ENCODE data around the gene FSD1. TPM values are rescaled to one million over a fixed set of nuclear protein-coding genes. Genes with fewer than 3 reads are reported as not detected.
"Not testable (repeated sequence)": the region's sequence is repeated elsewhere in the genome, so short reads cannot be mapped to it uniquely, and the experiment has no call there.

Gene FSD1
- total RNA-seq, 1 experiment from 2014 or later, result not detected

DNA sequence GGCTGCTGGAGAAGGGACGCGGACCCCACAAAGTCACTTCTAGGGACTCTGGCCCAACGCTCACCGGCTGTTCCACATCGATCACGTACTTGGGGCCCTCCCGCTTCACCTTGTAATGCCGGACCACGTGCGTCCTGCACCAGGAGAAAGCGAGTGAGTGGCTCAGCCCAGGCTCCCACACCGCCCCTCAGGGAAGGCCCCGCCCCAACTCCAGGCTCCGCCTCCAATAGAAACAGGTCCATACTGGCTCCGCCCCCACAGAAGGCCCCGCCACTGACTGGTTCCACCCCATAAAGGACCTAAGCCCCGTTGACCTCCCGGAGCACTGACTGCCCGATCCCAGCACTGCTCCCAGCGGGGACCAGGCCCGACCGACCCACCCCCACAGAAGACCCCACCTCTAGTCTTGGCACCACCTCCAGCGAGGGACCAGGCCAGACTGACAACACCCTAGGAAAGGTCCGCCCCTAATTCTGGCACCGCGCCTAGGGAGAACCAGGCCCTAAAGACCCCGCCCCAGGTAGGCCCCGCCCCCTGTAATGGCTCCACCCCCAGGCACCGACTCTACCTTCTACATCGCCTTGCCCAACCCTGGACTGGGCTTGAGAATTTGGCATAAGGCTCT lies 23.0 kb downstream of the FSD1 start:
- Histone ChIP-seq H2AFZ (ENCODE audit: low read length) (no peak overlapping the region), H3K36me3 (ENCODE audit: insufficient read depth, low read length) (no peaks in the 10 kb centered on the region), H4K20me1 (ENCODE audit: insufficient read depth, low read depth, low read length) (no peaks in the 10 kb centered on the region), H3K4me3 (ENCODE audit: low read length) (no peak overlapping the region), H3K9ac (ENCODE audit: low read length) (no peak overlapping the region), H3K4me1 (ENCODE audit: low read length) (no peaks in the 10 kb centered on the region), H3K9me2 (replicated peaks; ENCODE audit: insufficient read depth, low read length) (no peaks in the 10 kb centered on the region), H3K79me2 (ENCODE audit: low read length) (no peaks in the 10 kb centered on the region), H3K4me2 (ENCODE audit: low read depth, low read length, poor library complexity, severe bottlenecking) (no peak overlapping the region), H3K9me3 (ENCODE audit: low read length) (no peaks in the 10 kb centered on the region), H3K27me3 (ENCODE audit: low read length) (no peaks in the 10 kb centered on the region), H3K27ac (ENCODE audit: low read length) (no peak overlapping the region)
- DNase-seq, result peak; percentile 57

DNA sequence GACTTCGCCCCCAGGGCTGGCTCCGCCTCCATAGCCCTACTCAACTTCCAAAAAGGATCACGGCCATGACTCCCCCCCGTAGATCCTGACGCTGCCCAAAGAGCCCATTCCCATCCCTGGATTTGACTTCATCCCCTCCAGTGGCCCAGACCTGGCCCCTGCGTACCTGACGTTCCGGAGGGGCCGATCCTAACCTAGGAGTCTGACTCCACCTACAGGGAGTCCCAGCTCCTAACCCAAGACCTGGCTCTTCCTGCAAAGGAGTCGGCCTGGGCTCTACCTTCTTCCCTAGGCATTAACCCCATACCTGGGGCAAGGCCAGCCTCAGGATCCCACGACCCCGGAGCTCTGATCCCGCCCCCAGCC lies 23.5 kb downstream of the FSD1 start:
- Histone ChIP-seq H3K27me3 (ENCODE audit: low read length) (no peaks in the 10 kb centered on the region), H3K4me1 (ENCODE audit: low read length) (no peaks in the 10 kb centered on the region), H3K79me2 (ENCODE audit: low read length) (no peaks in the 10 kb centered on the region), H3K36me3 (ENCODE audit: insufficient read depth, low read length) (no peaks in the 10 kb centered on the region), H3K4me2 (ENCODE audit: low read depth, low read length, poor library complexity, severe bottlenecking) (no peak overlapping the region), H3K4me3 (ENCODE audit: low read length) (no peak overlapping the region), H3K9me2 (replicated peaks; ENCODE audit: insufficient read depth, low read length) (no peaks in the 10 kb centered on the region), H3K27ac (ENCODE audit: low read length) (no peak overlapping the region), H3K9me3 (ENCODE audit: low read length) (no peaks in the 10 kb centered on the region), H4K20me1 (ENCODE audit: insufficient read depth, low read depth, low read length) (no peaks in the 10 kb centered on the region), H2AFZ (ENCODE audit: low read length) (no peak overlapping the region), H3K9ac (ENCODE audit: low read length) (no peak overlapping the region)
- no peak for DNase-seq

DNA sequence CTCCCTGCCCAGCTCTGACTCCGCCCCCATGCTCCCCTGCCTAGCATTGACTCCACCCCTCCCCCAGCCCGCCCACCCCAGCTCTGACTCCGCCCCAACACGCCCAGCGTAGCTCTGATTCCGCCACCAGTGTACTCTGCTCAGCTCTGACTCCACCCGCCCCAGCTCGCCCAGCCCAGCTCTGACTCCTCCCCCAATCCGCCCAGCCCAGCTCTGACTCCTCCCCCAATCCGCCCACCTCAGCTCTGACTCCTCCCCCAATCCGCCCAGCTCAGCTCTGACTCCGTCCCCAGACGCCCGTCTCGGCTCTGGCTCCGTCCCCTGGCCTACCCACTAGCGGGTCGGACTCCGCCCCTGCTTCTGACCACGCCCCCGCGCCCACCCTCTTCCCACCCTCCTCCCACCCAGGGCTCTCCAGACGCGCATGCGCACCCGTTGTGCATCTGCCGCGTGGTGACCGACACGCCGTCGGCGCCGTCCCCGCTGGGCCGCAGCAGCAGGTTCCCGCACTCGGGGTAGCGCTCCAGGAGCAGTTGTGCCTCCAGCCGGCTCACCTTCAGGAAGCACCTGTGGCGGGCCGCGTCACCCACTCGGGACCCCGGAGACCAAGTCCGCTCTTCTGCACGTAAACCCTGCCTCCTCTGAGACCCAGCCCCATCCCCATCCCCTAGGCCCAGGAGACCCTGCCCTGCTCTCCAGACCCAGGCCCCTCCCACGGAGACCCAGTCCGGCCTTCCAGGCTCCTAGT lies 24.0 kb downstream of the FSD1 start:
- no peak overlapping the region for H3K4me2 ChIP-seq (ENCODE audit: low read depth, low read length, poor library complexity, severe bottlenecking)
- DNase-seq, result peak; percentile 85
- no peak overlapping the region for H3K4me3 ChIP-seq (ENCODE audit: low read length)
- no peaks in the 10 kb centered on the region for H3K27me3 ChIP-seq (ENCODE audit: low read length)
- H3K9ac ChIP-seq (ENCODE audit: low read length), result no peak overlapping the region
- no peak overlapping the region for H2AFZ ChIP-seq (ENCODE audit: low read length)
- no peak overlapping the region for H3K27ac ChIP-seq (ENCODE audit: low read length)
- no peaks in the 10 kb centered on the region for H3K9me3 ChIP-seq (ENCODE audit: low read length)
- H4K20me1 ChIP-seq (ENCODE audit: insufficient read depth, low read depth, low read length), result no peaks in the 10 kb centered on the region
- H3K79me2 ChIP-seq (ENCODE audit: low read length), result no peaks in the 10 kb centered on the region
- no peaks in the 10 kb centered on the region for H3K36me3 ChIP-seq (ENCODE audit: insufficient read depth, low read length)
- no peaks in the 10 kb centered on the region for H3K4me1 ChIP-seq (ENCODE audit: low read length)
- H3K9me2 ChIP-seq (replicated peaks; ENCODE audit: insufficient read depth, low read length), result no peaks in the 10 kb centered on the region

DNA sequence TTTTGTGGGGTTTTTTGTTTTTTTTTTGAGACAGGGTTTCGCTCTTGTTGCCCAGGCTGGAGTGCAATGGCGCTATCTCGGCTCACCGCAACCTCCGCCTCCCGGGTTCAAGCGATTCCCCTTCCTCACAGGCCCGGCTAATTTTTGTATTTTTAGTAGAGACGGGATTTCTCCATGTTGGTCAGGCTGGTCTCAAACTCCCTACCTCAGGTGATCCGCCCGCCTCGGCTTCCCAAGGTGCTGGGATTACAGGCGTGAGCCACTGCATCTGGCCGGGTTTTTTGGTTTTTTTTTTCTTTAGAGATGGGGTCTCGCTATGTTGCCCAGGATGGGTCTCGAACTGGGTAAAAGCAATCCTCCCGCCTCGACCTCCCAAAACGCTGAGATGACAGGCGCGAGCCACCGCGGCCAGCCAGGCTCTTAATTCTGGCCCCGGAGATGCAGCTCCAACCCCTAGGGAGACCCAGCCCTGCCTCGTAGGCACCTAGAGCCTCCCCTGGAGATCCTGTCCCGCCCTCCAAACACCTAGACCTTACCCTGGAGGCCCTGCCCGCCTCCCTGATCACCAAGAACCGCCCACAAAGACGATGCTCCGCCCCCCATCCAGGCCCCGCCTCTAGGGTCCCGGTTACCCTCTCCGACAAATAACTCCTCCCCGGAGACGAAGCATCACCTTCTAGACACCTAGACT lies 24.7 kb downstream of the FSD1 start:
- DNase-seq; H3K36me3 ChIP-seq (ENCODE audit: insufficient read depth, low read length); H3K27ac ChIP-seq (ENCODE audit: low read length); H3K9me2 ChIP-seq (replicated peaks; ENCODE audit: insufficient read depth, low read length); H2AFZ ChIP-seq (ENCODE audit: low read length); H3K4me3 ChIP-seq (ENCODE audit: low read length); H3K4me1 ChIP-seq (ENCODE audit: low read length); H3K4me2 ChIP-seq (ENCODE audit: low read depth, low read length, poor library complexity, severe bottlenecking); H3K9ac ChIP-seq (ENCODE audit: low read length); H4K20me1 ChIP-seq (ENCODE audit: insufficient read depth, low read depth, low read length); H3K9me3 ChIP-seq (ENCODE audit: low read length); H3K27me3 ChIP-seq (ENCODE audit: low read length); H3K79me2 ChIP-seq (ENCODE audit: low read length): not testable (repeated sequence)

DNA sequence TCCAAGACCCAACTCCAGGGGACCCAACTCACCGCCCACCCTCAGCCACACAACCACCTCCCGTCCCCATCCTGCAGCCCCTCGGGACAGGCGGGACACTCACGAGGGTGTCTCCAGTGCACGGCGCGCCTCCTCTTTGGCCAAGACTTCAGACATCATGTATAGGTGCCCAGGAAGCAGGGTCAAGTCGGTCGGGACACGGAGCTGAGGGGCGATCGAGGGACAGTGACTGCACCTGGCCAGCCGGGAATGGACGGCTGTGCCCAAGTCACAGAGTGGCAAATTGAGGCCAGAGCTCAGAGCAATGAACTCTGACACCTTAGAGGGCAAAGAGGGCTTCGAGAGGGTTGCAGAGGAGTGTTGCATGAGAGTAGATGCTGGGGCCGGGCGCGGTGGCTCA lies 25.5 kb downstream of the FSD1 start:
- no peaks in the 10 kb centered on the region for H4K20me1 ChIP-seq (ENCODE audit: insufficient read depth, low read depth, low read length)
- H3K36me3 ChIP-seq (ENCODE audit: insufficient read depth, low read length), result no peaks in the 10 kb centered on the region
- H2AFZ ChIP-seq (ENCODE audit: low read length), result no peak overlapping the region
- H3K27ac ChIP-seq (ENCODE audit: low read length), result no peak overlapping the region
- H3K79me2 ChIP-seq (ENCODE audit: low read length), result no peaks in the 10 kb centered on the region
- no peak for DNase-seq
- no peak overlapping the region for H3K9ac ChIP-seq (ENCODE audit: low read length)
- H3K27me3 ChIP-seq (ENCODE audit: low read length), result no peaks in the 10 kb centered on the region
- no peaks in the 10 kb centered on the region for H3K9me3 ChIP-seq (ENCODE audit: low read length)
- no peak overlapping the region for H3K4me2 ChIP-seq (ENCODE audit: low read depth, low read length, poor library complexity, severe bottlenecking)
- H3K4me1 ChIP-seq (ENCODE audit: low read length), result no peaks in the 10 kb centered on the region
- H3K9me2 ChIP-seq (replicated peaks; ENCODE audit: insufficient read depth, low read length), result no peaks in the 10 kb centered on the region
- H3K4me3 ChIP-seq (ENCODE audit: low read length), result no peak overlapping the region

DNA sequence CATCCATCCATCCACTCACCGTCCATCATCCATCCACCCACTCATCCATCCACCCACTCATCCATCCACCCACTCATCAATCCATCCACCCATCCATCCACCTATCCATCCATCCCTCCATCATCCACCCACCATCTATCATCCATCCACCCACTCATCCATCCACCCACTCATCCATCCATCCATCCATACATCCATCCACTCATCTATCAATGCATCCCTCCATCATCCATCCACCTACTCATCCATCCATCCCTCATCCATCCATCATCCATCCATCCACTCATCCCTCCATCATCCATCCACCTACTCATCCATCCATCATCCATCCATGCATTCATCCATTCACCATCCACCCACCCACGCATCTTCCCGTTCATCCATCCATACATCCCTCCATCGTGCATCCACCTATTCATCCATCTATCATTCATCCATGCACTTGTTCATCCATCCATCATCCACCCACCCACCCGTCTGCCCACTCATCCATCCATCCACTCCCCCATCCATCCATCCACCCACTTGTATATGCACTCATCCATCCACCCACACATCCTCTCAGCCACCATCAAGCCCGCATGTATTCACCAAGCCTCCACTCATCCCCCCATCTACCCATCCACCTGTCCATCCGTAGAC lies 30.7 kb downstream of the FSD1 start:
- no peak for DNase-seq
- H3K9ac ChIP-seq (ENCODE audit: low read length), result no peak overlapping the region

DNA sequence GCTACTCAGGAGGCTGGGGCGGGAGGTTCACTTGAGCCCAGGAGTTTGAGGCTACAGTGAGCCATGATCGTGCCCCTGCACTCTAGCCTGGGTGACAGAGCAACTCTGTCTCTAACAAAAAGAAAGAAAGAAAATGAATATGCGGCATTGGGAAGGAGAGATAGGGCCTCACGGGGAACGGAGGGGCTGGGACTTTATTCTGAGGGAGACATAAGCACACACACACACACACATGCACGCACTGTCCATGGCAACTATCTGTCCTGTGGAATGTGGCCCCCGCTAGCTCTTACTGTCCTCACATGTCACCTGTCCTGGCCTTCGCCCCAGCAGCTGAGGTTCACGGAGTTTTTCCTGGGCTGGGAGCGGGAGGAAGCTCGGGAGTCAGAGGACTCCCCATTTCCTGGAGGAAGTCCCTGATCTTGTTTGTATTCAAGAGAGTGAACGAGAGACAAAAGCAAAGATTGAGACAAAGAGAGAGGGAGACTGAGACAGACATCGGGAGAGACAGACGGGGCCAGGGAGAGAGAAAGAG lies 33.6 kb downstream of the FSD1 start:
- Histone ChIP-seq H3K36me3 (ENCODE audit: insufficient read depth, low read length) (no peaks in the 10 kb centered on the region), H3K9me3 (ENCODE audit: low read length) (no peaks in the 10 kb centered on the region), H3K27me3 (ENCODE audit: low read length) (no peaks in the 10 kb centered on the region), H3K4me1 (ENCODE audit: low read length) (peaks cover 17% of the 10 kb centered on the region), H3K4me3 (ENCODE audit: low read length) (peak overlapping the region; percentile 64), H3K79me2 (ENCODE audit: low read length) (no peaks in the 10 kb centered on the region), H3K4me2 (ENCODE audit: low read depth, low read length, poor library complexity, severe bottlenecking) (peak overlapping the region; percentile 77), H3K9me2 (replicated peaks; ENCODE audit: insufficient read depth, low read length) (no peaks in the 10 kb centered on the region), H2AFZ (ENCODE audit: low read length) (peak overlapping the region; percentile 96; the same call in 1 of the 2 replicates), H3K9ac (ENCODE audit: low read length) (peak overlapping the region; percentile 74), H3K27ac (ENCODE audit: low read length) (no peak overlapping the region), H4K20me1 (ENCODE audit: insufficient read depth, low read depth, low read length) (no peaks in the 10 kb centered on the region)
- no peak for DNase-seq

More for the DNA sequence above, 30.7 kb downstream of the FSD1 start:
- Histone ChIP-seq H4K20me1 (ENCODE audit: insufficient read depth, low read depth, low read length) (no peaks in the 10 kb centered on the region), H3K27ac (ENCODE audit: low read length) (no peak overlapping the region), H3K79me2 (ENCODE audit: low read length) (no peaks in the 10 kb centered on the region), H3K27me3 (ENCODE audit: low read length) (no peaks in the 10 kb centered on the region), H3K4me1 (ENCODE audit: low read length) (peaks cover 9% of the 10 kb centered on the region), H3K9me2 (replicated peaks; ENCODE audit: insufficient read depth, low read length) (no peaks in the 10 kb centered on the region), H2AFZ (ENCODE audit: low read length) (no peak overlapping the region), H3K4me2 (ENCODE audit: low read depth, low read length, poor library complexity, severe bottlenecking) (no peak overlapping the region), H3K4me3 (ENCODE audit: low read length) (no peak overlapping the region), H3K9me3 (ENCODE audit: low read length) (no peaks in the 10 kb centered on the region), H3K36me3 (ENCODE audit: insufficient read depth, low read length) (no peaks in the 10 kb centered on the region)

Measured in Karpas-422 (cell line).